ENCODE results near the gene LIME1. TPM values are rescaled to one million over a fixed set of nuclear protein-coding genes. Genes with fewer than 3 reads are reported as not detected.

LIME1 gene
- total and polyA plus RNA-seq, 4 donors, result 21.2 to 69.0 (median 51.6) TPM

- Histone ChIP-seq H3K27ac (ENCODE audit: low read depth in 1 of 2, low read length in 2 of 2) (no peak overlapping the region), H3K27me3 (ENCODE audit: control insufficient read depth in 4 of 4, insufficient read depth in 4 of 4, low read length in 3 of 4) (no peaks in the 10 kb centered on the region), H3K9ac (ENCODE audit: low read depth in 1 of 2, low read length in 2 of 2) (no peak overlapping the region), H3K9me3 (ENCODE audit: control insufficient read depth in 4 of 4, low read length in 3 of 4) (no peaks in the 10 kb centered on the region), H3K4me1 (ENCODE audit: control insufficient read depth in 4 of 4, insufficient read depth in 4 of 4, low read length in 3 of 4) (peaks cover 0 to 2% (median 1%) of the 10 kb centered on the region in 4 donors), H3K4me3 (ENCODE audit: low read depth in 1 of 3, low read length in 3 of 3) (no peak overlapping the region), H3K36me3 (ENCODE audit: control insufficient read depth in 4 of 4, insufficient read depth in 3 of 4, low read depth in 1 of 4, low read length in 3 of 4) (no peaks in the 10 kb centered on the region)
- no peak for TF ChIP-seq EGR1 (IDR thresholded peaks at IDR 0.05; ENCODE audit: low read depth in 2 of 2)
- TF ChIP-seq FOXA1 (IDR thresholded peaks at IDR 0.05), result no peak
- no peak for TF ChIP-seq REST (IDR thresholded peaks at IDR 0.05)
- TF ChIP-seq HNF4G (IDR thresholded peaks at IDR 0.05), result no peak
- no peak for TF ChIP-seq ZBTB33 (IDR thresholded peaks at IDR 0.05)
- no peak for TF ChIP-seq SP1 (IDR thresholded peaks at IDR 0.05)
- no peak for TF ChIP-seq YY1 (IDR thresholded peaks at IDR 0.05)
- TF ChIP-seq TAF1 (conservative IDR thresholded peaks at IDR 0.05), result no peak
- TF ChIP-seq, protein P1, sequence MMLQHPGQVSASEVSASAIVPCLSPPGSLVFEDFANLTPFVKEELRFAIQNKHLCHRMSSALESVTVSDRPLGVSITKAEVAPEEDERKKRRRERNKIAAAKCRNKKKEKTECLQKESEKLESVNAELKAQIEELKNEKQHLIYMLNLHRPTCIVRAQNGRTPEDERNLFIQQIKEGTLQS (IDR thresholded peaks at IDR 0.05), result no peak
- no peak for TF ChIP-seq FOXA2 (IDR thresholded peaks at IDR 0.05)
- no peak for DNase-seq (ENCODE audit: low spot score)
- 72% methylated on average over 20 of the region's 20 CpGs for WGBS
Observed at GRCh38 chr20:63772781-63773518, 36.5 kb downstream of the LIME1 start.

DNA sequence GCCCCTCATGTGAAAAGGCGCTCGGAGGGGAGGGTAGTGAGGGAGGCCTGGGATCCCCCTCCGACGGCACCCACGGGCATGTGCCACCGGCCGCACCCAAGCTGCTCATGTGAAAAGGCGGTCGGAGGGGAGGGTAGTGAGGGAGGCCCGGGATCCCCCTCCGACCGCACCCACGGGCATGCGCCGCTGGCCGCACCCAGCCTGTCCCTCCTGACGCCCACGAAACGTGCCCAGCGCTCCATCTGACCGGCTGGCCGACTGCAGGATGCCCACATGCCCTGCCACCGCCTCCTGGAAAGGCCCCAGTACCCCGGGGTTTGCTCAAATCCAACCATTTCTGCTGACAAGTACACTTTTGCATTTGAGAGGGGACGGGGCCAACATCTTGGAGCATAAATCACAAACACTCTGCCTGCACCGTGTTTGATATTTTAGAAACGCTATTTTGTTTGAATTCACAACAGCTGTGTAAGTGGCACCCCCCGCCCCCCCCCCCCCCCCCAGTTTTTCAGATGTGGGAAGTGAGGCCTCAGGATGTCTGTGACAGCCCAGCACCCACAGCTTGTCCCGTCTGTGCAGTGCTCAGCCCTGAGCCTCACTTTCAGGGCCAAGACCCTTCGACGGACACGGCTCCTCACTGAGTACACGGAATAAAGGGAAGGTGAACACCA is 37.2 kb downstream of the LIME1 start:
- Histone ChIP-seq H3K9me3 (ENCODE audit: control insufficient read depth in 4 of 4, low read length in 3 of 4) (no peaks in the 10 kb centered on the region), H3K4me1 (ENCODE audit: control insufficient read depth in 4 of 4, insufficient read depth in 4 of 4, low read length in 3 of 4) (peaks cover 0 to 2% (median 1%) of the 10 kb centered on the region in 4 donors), H3K4me3 (ENCODE audit: low read depth in 1 of 3, low read length in 3 of 3) (no peak overlapping the region), H3K36me3 (ENCODE audit: control insufficient read depth in 4 of 4, insufficient read depth in 3 of 4, low read depth in 1 of 4, low read length in 3 of 4) (no peaks in the 10 kb centered on the region), H3K9ac (ENCODE audit: low read depth in 1 of 2, low read length in 2 of 2) (no peak overlapping the region), H3K27me3 (ENCODE audit: control insufficient read depth in 4 of 4, insufficient read depth in 4 of 4, low read length in 3 of 4) (no peaks in the 10 kb centered on the region), H3K27ac (ENCODE audit: low read depth in 1 of 2, low read length in 2 of 2) (no peak overlapping the region)
- no peak for DNase-seq (ENCODE audit: low spot score)
- 87% methylated on average over 33 of the region's 33 CpGs for WGBS
- TF ChIP-seq HNF4A (conservative IDR thresholded peaks at IDR 0.05) (no peak), YY1 (IDR thresholded peaks at IDR 0.05) (no peak), GABPA (IDR thresholded peaks at IDR 0.05 in 1 of 2, conservative IDR thresholded peaks at IDR 0.05 in 1 of 2) (no peak), MAX (IDR thresholded peaks at IDR 0.05) (no peak), FOXA1 (IDR thresholded peaks at IDR 0.05) (no peak), JUND (IDR thresholded peaks at IDR 0.05) (no peak), RXRA (IDR thresholded peaks at IDR 0.05) (no peak), HNF4G (IDR thresholded peaks at IDR 0.05) (no peak), SP1 (IDR thresholded peaks at IDR 0.05) (no peak)
- TF ChIP-seq, protein P1 (IDR thresholded peaks at IDR 0.05), result no peak

Measured in liver (tissue), 9 donors.